ENCODE data around the gene ZER1.

ZER1 gene

GRCh38 chr9:128771094-128771721 is 519 bp downstream of the ZER1 start:
- no peaks in the 10 kb centered on the region for H3K9me3 ChIP-seq (ENCODE audit: control insufficient read depth, low read length)

GRCh38 chr9:128770286-128771030 is 1.3 kb downstream of the ZER1 start:
- Histone ChIP-seq H3K36me3 (ENCODE audit: control insufficient read depth, insufficient read depth, low read length) (peaks cover 3% of the 10 kb centered on the region), H3K4me1 (ENCODE audit: control insufficient read depth, insufficient read depth, low read length, poor library complexity, severe bottlenecking) (peaks cover 8% of the 10 kb centered on the region), H3K27ac (ENCODE audit: insufficient read depth, low read length, poor library complexity, severe bottlenecking) (peak overlapping the region; percentile 89), H3K9me3 (ENCODE audit: control insufficient read depth, low read length) (no peaks in the 10 kb centered on the region), H3K4me3 (ENCODE audit: insufficient read depth, low read depth, low read length, poor library complexity, severe bottlenecking) (peak overlapping the region; percentile 95), H3K27me3 (replicated peaks; ENCODE audit: control insufficient read depth, insufficient read depth, low read length, poor library complexity, severe bottlenecking) (no peaks in the 10 kb centered on the region)
- DNase-seq, result no peak

More at GRCh38 chr9:128771094-128771721, 519 bp downstream of the ZER1 start:
- Histone ChIP-seq H3K36me3 (ENCODE audit: control insufficient read depth, insufficient read depth, low read length) (peaks cover 3% of the 10 kb centered on the region), H3K4me3 (ENCODE audit: insufficient read depth, low read depth, low read length, poor library complexity, severe bottlenecking) (peak overlapping the region; percentile 95), H3K4me1 (ENCODE audit: control insufficient read depth, insufficient read depth, low read length, poor library complexity, severe bottlenecking) (peaks cover 8% of the 10 kb centered on the region), H3K27ac (ENCODE audit: insufficient read depth, low read length, poor library complexity, severe bottlenecking) (peak overlapping the region; percentile 89), H3K27me3 (replicated peaks; ENCODE audit: control insufficient read depth, insufficient read depth, low read length, poor library complexity, severe bottlenecking) (no peaks in the 10 kb centered on the region)
- no peak for DNase-seq

GRCh38 chr9:128768606-128769005 is 3.1 kb downstream of the ZER1 start:
- no peak for DNase-seq
- H3K9me3 ChIP-seq (ENCODE audit: control insufficient read depth, low read length), result no peaks in the 10 kb centered on the region
- H3K4me1 ChIP-seq (ENCODE audit: control insufficient read depth, insufficient read depth, low read length, poor library complexity, severe bottlenecking), result peaks cover 8% of the 10 kb centered on the region
- H3K27ac ChIP-seq (ENCODE audit: insufficient read depth, low read length, poor library complexity, severe bottlenecking), result no peak overlapping the region
- no peaks in the 10 kb centered on the region for H3K27me3 ChIP-seq (replicated peaks; ENCODE audit: control insufficient read depth, insufficient read depth, low read length, poor library complexity, severe bottlenecking)
- no peak overlapping the region for H3K4me3 ChIP-seq (ENCODE audit: insufficient read depth, low read depth, low read length, poor library complexity, severe bottlenecking)
- peaks cover 3% of the 10 kb centered on the region for H3K36me3 ChIP-seq (ENCODE audit: control insufficient read depth, insufficient read depth, low read length)

- H3K9me3 ChIP-seq (ENCODE audit: control insufficient read depth, low read length), result no peaks in the 10 kb centered on the region
- H3K36me3 ChIP-seq (ENCODE audit: control insufficient read depth, insufficient read depth, low read length), result peaks cover 3% of the 10 kb centered on the region
- peaks cover under 1% of the 10 kb centered on the region for H3K4me1 ChIP-seq (ENCODE audit: control insufficient read depth, insufficient read depth, low read length, poor library complexity, severe bottlenecking)
- no peaks in the 10 kb centered on the region for H3K27me3 ChIP-seq (replicated peaks; ENCODE audit: control insufficient read depth, insufficient read depth, low read length, poor library complexity, severe bottlenecking)
- DNase-seq, result no peak
- no peak overlapping the region for H3K27ac ChIP-seq (ENCODE audit: insufficient read depth, low read length, poor library complexity, severe bottlenecking)
- H3K4me3 ChIP-seq (ENCODE audit: insufficient read depth, low read depth, low read length, poor library complexity, severe bottlenecking), result no peak overlapping the region
Measured at GRCh38 chr9:128765499-128765898, 6.2 kb downstream of the ZER1 start.

GRCh38 chr9:128764361-128764760 is 7.4 kb downstream of the ZER1 start:
- Histone ChIP-seq H3K4me3 (ENCODE audit: insufficient read depth, low read depth, low read length, poor library complexity, severe bottlenecking) (no peak overlapping the region), H3K36me3 (ENCODE audit: control insufficient read depth, insufficient read depth, low read length) (peaks cover 3% of the 10 kb centered on the region), H3K9me3 (ENCODE audit: control insufficient read depth, low read length) (no peaks in the 10 kb centered on the region), H3K4me1 (ENCODE audit: control insufficient read depth, insufficient read depth, low read length, poor library complexity, severe bottlenecking) (no peaks in the 10 kb centered on the region), H3K27ac (ENCODE audit: insufficient read depth, low read length, poor library complexity, severe bottlenecking) (no peak overlapping the region), H3K27me3 (replicated peaks; ENCODE audit: control insufficient read depth, insufficient read depth, low read length, poor library complexity, severe bottlenecking) (no peaks in the 10 kb centered on the region)
- DNase-seq, result no peak

GRCh38 chr9:128762671-128763449 is 8.9 kb downstream of the ZER1 start:
- no peak for DNase-seq
- Histone ChIP-seq H3K36me3 (ENCODE audit: control insufficient read depth, insufficient read depth, low read length) (peaks cover 1% of the 10 kb centered on the region), H3K9me3 (ENCODE audit: control insufficient read depth, low read length) (no peaks in the 10 kb centered on the region), H3K4me3 (ENCODE audit: insufficient read depth, low read depth, low read length, poor library complexity, severe bottlenecking) (no peak overlapping the region), H3K27ac (ENCODE audit: insufficient read depth, low read length, poor library complexity, severe bottlenecking) (no peak overlapping the region), H3K27me3 (replicated peaks; ENCODE audit: control insufficient read depth, insufficient read depth, low read length, poor library complexity, severe bottlenecking) (no peaks in the 10 kb centered on the region), H3K4me1 (ENCODE audit: control insufficient read depth, insufficient read depth, low read length, poor library complexity, severe bottlenecking) (no peaks in the 10 kb centered on the region)

GRCh38 chr9:128757602-128758001 is 14.1 kb downstream of the ZER1 start:
- no peaks in the 10 kb centered on the region for H3K27me3 ChIP-seq (replicated peaks; ENCODE audit: control insufficient read depth, insufficient read depth, low read length, poor library complexity, severe bottlenecking)
- H3K9me3 ChIP-seq (ENCODE audit: control insufficient read depth, low read length), result no peaks in the 10 kb centered on the region
- DNase-seq, result no peak
- H3K4me1 ChIP-seq (ENCODE audit: control insufficient read depth, insufficient read depth, low read length, poor library complexity, severe bottlenecking), result no peaks in the 10 kb centered on the region
- H3K27ac ChIP-seq (ENCODE audit: insufficient read depth, low read length, poor library complexity, severe bottlenecking), result no peak overlapping the region
- H3K4me3 ChIP-seq (ENCODE audit: insufficient read depth, low read depth, low read length, poor library complexity, severe bottlenecking), result no peak overlapping the region
- peaks cover 19% of the 10 kb centered on the region for H3K36me3 ChIP-seq (ENCODE audit: control insufficient read depth, insufficient read depth, low read length)

- Histone ChIP-seq H3K9me3 (ENCODE audit: control insufficient read depth, low read length) (no peaks in the 10 kb centered on the region), H3K4me1 (ENCODE audit: control insufficient read depth, insufficient read depth, low read length, poor library complexity, severe bottlenecking) (no peaks in the 10 kb centered on the region), H3K27me3 (replicated peaks; ENCODE audit: control insufficient read depth, insufficient read depth, low read length, poor library complexity, severe bottlenecking) (no peaks in the 10 kb centered on the region), H3K4me3 (ENCODE audit: insufficient read depth, low read depth, low read length, poor library complexity, severe bottlenecking) (no peak overlapping the region), H3K27ac (ENCODE audit: insufficient read depth, low read length, poor library complexity, severe bottlenecking) (no peak overlapping the region), H3K36me3 (ENCODE audit: control insufficient read depth, insufficient read depth, low read length) (peaks cover 35% of the 10 kb centered on the region)
- no peak for DNase-seq
Measured at GRCh38 chr9:128753627-128754026, 18.1 kb downstream of the ZER1 start.

GRCh38 chr9:128750926-128751595 is 20.7 kb downstream of the ZER1 start:
- no peak for DNase-seq
- H3K36me3 ChIP-seq (ENCODE audit: control insufficient read depth, insufficient read depth, low read length), result peaks cover 35% of the 10 kb centered on the region
- H3K27me3 ChIP-seq (replicated peaks; ENCODE audit: control insufficient read depth, insufficient read depth, low read length, poor library complexity, severe bottlenecking), result no peaks in the 10 kb centered on the region
- no peak overlapping the region for H3K27ac ChIP-seq (ENCODE audit: insufficient read depth, low read length, poor library complexity, severe bottlenecking)
- no peaks in the 10 kb centered on the region for H3K9me3 ChIP-seq (ENCODE audit: control insufficient read depth, low read length)
- H3K4me1 ChIP-seq (ENCODE audit: control insufficient read depth, insufficient read depth, low read length, poor library complexity, severe bottlenecking), result no peaks in the 10 kb centered on the region
- no peak overlapping the region for H3K4me3 ChIP-seq (ENCODE audit: insufficient read depth, low read depth, low read length, poor library complexity, severe bottlenecking)

Measured in effector memory CD4-positive, alpha-beta T cell (primary cell).